Measurements from ENCODE around the gene SERPINE2. TPM values are rescaled to one million over a fixed set of nuclear protein-coding genes. Genes with fewer than 3 reads are reported as not detected.
A peak's percentile ranks its signal among the peaks of the same experiment; 100 is the strongest.

The SERPINE2 gene
- total and polyA plus RNA-seq, 2 donors (not counting 3 experiments of a cell fraction or from before 2014, with no cell fraction given) = 4.0 to 8.8 TPM

GRCh38 chr2:223945755-223946154, 93.3 kb downstream of the SERPINE2 start:
- peak overlapping the region; percentile 85 for H3K4me2 ChIP-seq (ENCODE audit: insufficient read depth, low read length)
- FAIRE-seq = peak; percentile 52
- peaks cover 23% of the 10 kb centered on the region for H3K4me1 ChIP-seq (ENCODE audit: control insufficient read depth, extremely low read depth, insufficient read depth, low read length)
- TF ChIP-seq GATA2 (IDR thresholded peaks at IDR 0.05; ENCODE audit: insufficient read depth, insufficient read length, low read depth, low read length) = no peak
- TF ChIP-seq, protein P1, sequence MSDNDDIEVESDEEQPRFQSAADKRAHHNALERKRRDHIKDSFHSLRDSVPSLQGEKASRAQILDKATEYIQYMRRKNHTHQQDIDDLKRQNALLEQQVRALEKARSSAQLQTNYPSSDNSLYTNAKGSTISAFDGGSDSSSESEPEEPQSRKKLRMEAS (IDR thresholded peaks at IDR 0.05; ENCODE audit: insufficient read depth, insufficient read length) = no peak
- TF ChIP-seq JUN (IDR thresholded peaks at IDR 0.05; ENCODE audit: borderline replicate concordance, insufficient read depth, insufficient read length, low read depth) = no peak
- TF ChIP-seq EZH2 (IDR thresholded peaks at IDR 0.05; ENCODE audit: borderline replicate concordance, low read depth, low read length, severe bottlenecking) = no peak
- no peak for TF ChIP-seq POLR2A (IDR thresholded peaks at IDR 0.05; ENCODE audit: low read depth, low read length)
- TF ChIP-seq FOS (IDR thresholded peaks at IDR 0.05; ENCODE audit: borderline replicate concordance, insufficient read depth, low read length) = no peak
- TF ChIP-seq CTCF (IDR thresholded peaks at IDR 0.05; ENCODE audit: extremely low read depth in 1 of 2, insufficient read depth in 1 of 2, low read depth in 1 of 2, low read length in 2 of 2) = no peak
- TF ChIP-seq MYC (IDR thresholded peaks at IDR 0.05; ENCODE audit: low read depth, low read length) = no peak
- no peak for TF ChIP-seq POLR2AphosphoS5 (IDR thresholded peaks at IDR 0.05; ENCODE audit: insufficient read depth, low read depth, low read length)
- no peaks in the 10 kb centered on the region for H3K36me3 ChIP-seq (ENCODE audit: control insufficient read depth in 2 of 2, extremely low read depth in 1 of 2, insufficient read depth in 2 of 2, low read length in 2 of 2)
- no peaks in the 10 kb centered on the region for H4K20me1 ChIP-seq (replicated peaks; ENCODE audit: control insufficient read depth, extremely low read depth, insufficient read depth, low read length)
- peak overlapping the region in 1 of 3 experiments; percentile 77 for H3K4me3 ChIP-seq (replicated peaks in 1 of 3; ENCODE audit: insufficient read depth in 1 of 3, low read depth in 1 of 3, low read length in 3 of 3)
- H3K79me2 ChIP-seq (ENCODE audit: control insufficient read depth, insufficient read depth, low read length) = peaks cover 29% of the 10 kb centered on the region
- peak overlapping the region; percentile 21 for H3K9ac ChIP-seq (replicated peaks; ENCODE audit: extremely low read depth, insufficient read depth, low read length)
- POLR2A ChIA-PET = no interaction called here
- H2AFZ ChIP-seq (ENCODE audit: low read depth, low read length) = peak overlapping the region; percentile 21
- intact Hi-C loops (cut with micrococcal nuclease) = loop anchor here (1.0 to 10.0 kb wide), 4 partner anchors 8 to 999 kb away; partner anchors contain the start of genes AP1S3 and MRPL44
- no peak overlapping the region for H3K27ac ChIP-seq (ENCODE audit: insufficient read depth, low read depth, low read length)
- no peaks in the 10 kb centered on the region for H3K27me3 ChIP-seq (ENCODE audit: control insufficient read depth in 2 of 2, insufficient read depth in 2 of 2, low read length in 2 of 2)
- H3K9me1 ChIP-seq (replicated peaks; ENCODE audit: control insufficient read depth, extremely low read depth, insufficient read depth, low read length) = no peaks in the 10 kb centered on the region
- no TSS peak for BruUV-seq (replicated peaks)
- dilution Hi-C loops (cut with MboI; ENCODE audit: extremely low pct_ligation_motif_present, low sequenced_read_pairs) = no loop called here
- CTCF ChIA-PET = interaction anchor here (0.7 kb wide), 1 partner anchor 22 kb away, joined by 3 read pairs; no protein-coding TSS in a partner anchor
- DNase-seq (ENCODE audit: low read depth, low spot score) = peak; percentile 33
- no peaks in the 10 kb centered on the region for H3K9me3 ChIP-seq (replicated peaks; ENCODE audit: control insufficient read depth, insufficient read depth, low read length)

Data from endothelial cell of umbilical vein (primary cell).